ENCODE data around the gene A1CF. TPM values are rescaled to one million over a fixed set of nuclear protein-coding genes. Genes with fewer than 3 reads are reported as not detected.
"Not testable (repeated sequence)": the region's sequence is repeated elsewhere in the genome, so short reads cannot be mapped to it uniquely, and the experiment has no call there.

The A1CF gene
- total and polyA plus RNA-seq, 9 donors = 0.12 to 0.15 TPM; not detected in 7

DNA sequence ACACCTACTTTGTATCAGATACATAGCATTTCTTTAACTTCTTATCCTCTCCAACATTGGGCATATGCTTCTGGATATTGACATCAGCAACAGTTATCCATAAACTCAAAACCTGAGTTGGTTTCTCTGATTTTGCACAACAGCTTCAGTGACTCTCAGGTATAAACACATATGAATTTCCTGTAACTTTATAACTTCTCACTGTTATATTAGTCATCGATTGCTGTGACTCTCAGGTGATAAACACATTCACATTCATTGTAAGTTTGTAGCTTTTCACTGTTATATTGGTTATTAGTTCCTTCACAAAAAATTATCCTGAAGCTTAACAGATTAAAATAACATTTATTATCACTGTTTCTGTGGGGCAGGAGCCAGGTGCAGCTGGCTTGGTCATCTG lies 88.7 kb downstream of the A1CF start:
- H3K4me1 ChIP-seq (ENCODE audit: insufficient read depth) = no peaks in the 10 kb centered on the region
- no peaks in the 10 kb centered on the region for H3K9me3 ChIP-seq
- 87 to 89% (median 88%) methylated on average over 1 of the region's 1 CpG for WGBS, 3 donors
- no peaks in the 10 kb centered on the region for H3K36me3 ChIP-seq
- no peaks in the 10 kb centered on the region for H3K27me3 ChIP-seq
- H3K27ac ChIP-seq = no peak overlapping the region
- H3K4me3 ChIP-seq = no peak overlapping the region
- intact Hi-C loops (cut with DNase I) = no loop called here
- TF ChIP-seq CTCF (IDR thresholded peaks at IDR 0.05) (no peak), EP300 (IDR thresholded peaks at IDR 0.05) (no peak), POLR2A (IDR thresholded peaks at IDR 0.05) (no peak)
- no peak for DNase-seq

- Histone ChIP-seq H3K27me3 (no peaks in the 10 kb centered on the region), H3K36me3 (no peaks in the 10 kb centered on the region), H3K4me3 (no peak overlapping the region), H3K9me3 (no peaks in the 10 kb centered on the region), H3K27ac (no peak overlapping the region), H3K4me1 (ENCODE audit: insufficient read depth) (no peaks in the 10 kb centered on the region)
- TF ChIP-seq CTCF (IDR thresholded peaks at IDR 0.05) (no peak), POLR2A (IDR thresholded peaks at IDR 0.05) (no peak)
- no peak for DNase-seq
- intact Hi-C loops (cut with DNase I) = no loop called here
Observed at GRCh38 chr10:50794490-50794889, 90.9 kb downstream of the A1CF start.

DNA sequence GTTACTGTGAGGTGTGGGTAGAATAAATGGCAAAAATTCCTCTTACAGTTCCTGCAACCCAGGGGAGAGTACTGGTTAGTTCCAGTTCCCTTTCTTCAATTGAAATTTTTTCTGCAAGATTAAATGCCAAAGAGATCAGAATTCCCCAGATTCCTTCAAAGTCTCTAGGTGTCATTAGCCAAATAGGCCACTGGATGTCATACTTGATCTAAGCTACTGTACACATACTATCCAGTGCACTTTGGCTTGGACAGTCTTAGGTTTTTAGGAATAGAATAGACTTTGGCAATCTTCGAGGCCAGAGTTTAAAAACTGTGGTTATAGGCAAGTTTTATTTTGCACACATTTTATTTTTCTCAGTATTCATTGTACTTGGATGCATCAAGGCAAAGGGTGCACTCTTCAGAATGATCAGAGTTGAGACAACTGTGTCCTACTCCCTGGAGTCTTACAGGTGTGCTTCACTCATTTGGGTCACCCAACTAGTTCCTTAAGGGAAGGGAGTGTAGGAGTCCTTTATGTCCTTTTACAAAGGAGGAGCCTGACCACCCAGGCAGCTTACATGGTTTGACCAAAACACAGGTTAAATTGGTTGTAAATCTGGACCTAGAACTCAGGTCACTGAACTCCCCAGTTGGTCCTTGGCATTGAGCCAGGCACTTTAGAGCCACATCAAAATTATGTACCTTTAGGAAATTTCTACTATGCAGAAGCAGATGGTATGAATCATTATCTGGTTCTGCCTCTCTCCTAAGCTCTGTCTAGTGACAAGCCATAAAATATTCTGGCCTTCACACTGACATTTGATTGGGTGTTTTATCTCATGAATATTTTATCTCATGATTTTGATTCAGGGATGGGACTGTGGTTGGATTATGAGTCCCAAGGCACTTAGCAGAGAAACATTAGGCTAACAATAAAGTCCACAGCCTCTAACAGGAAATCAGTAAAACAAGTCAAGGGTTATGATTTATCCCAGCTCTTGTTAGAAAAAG lies 96.2 kb downstream of the A1CF start:
- no peaks in the 10 kb centered on the region for H3K36me3 ChIP-seq
- intact Hi-C loops (cut with DNase I) = no loop called here
- no peak overlapping the region for H3K27ac ChIP-seq
- H3K27me3 ChIP-seq = no peaks in the 10 kb centered on the region
- H3K4me3 ChIP-seq = no peak overlapping the region
- H3K9me3 ChIP-seq = no peaks in the 10 kb centered on the region
- TF ChIP-seq POLR2A (IDR thresholded peaks at IDR 0.05) = no peak
- no peak for TF ChIP-seq CTCF (IDR thresholded peaks at IDR 0.05)
- TF ChIP-seq EP300 (IDR thresholded peaks at IDR 0.05) = no peak
- WGBS, 3 donors = 42 to 58% (median 56%) methylated on average over 1 of the region's 1 CpG
- DNase-seq = no peak
- H3K4me1 ChIP-seq (ENCODE audit: insufficient read depth) = no peaks in the 10 kb centered on the region

GRCh38 chr10:50787962-50788361 lies 97.5 kb downstream of the A1CF start:
- H3K4me3 ChIP-seq; H3K27me3 ChIP-seq; H3K4me1 ChIP-seq (ENCODE audit: insufficient read depth); H3K27ac ChIP-seq; intact Hi-C loops (cut with DNase I); H3K36me3 ChIP-seq; H3K9me3 ChIP-seq; DNase-seq: not testable (repeated sequence)
- WGBS, 3 donors = 50 to 64% (median 54%) methylated on average over 5 of the region's 5 CpGs

DNA sequence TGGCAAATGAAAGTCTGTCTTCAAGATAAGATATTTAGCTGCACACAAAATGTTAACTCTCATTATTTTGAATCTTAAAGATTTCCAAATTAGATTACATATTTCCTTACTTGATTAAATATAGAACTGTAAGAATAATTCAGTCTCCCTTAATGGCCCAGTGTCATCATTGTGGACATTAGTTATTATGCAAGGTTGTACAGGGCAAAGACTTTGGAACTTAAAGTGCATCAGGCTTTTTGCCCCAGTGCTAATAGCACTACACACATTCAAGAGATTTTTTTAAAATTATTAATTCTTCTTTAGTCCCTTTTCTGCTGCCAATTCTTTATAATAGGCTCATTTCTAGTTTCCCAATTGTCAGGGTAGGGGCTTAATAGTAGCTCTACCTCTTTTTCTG lies 103.4 kb downstream of the A1CF start:
- H3K27ac ChIP-seq; intact Hi-C loops (cut with DNase I); H3K36me3 ChIP-seq; H3K9me3 ChIP-seq; H3K4me3 ChIP-seq; H3K27me3 ChIP-seq; DNase-seq; H3K4me1 ChIP-seq (ENCODE audit: insufficient read depth): not testable (repeated sequence)

GRCh38 chr10:50780036-50780435 lies 105.4 kb downstream of the A1CF start:
- H3K4me1 ChIP-seq (ENCODE audit: insufficient read depth); intact Hi-C loops (cut with DNase I); DNase-seq; H3K36me3 ChIP-seq; H3K4me3 ChIP-seq; H3K9me3 ChIP-seq; H3K27me3 ChIP-seq; H3K27ac ChIP-seq: not testable (repeated sequence)
- whole genome bisulfite sequencing, 3 donors = 71 to 90% (median 78%) methylated on average over 1 of the region's 1 CpG

DNA sequence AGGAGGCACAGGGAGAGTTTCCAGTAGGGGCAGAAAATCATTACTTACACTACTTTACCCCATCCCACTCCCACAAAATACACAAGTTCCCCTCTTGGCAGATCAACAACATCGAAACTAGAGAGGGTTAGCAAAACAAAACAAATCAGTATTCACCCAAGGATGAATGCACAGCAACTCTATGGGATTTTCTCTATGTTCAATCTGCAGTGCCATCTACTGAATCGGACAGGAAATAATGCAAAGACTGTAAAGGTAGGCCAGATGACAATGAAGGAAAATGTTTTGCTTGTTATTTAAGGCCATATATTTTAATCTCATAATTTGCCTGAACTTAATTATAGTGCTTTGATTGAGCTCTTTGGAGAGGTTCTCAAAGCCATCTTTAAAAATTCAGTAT lies 110.6 kb downstream of the A1CF start:
- H3K4me1 ChIP-seq (ENCODE audit: insufficient read depth); H3K9me3 ChIP-seq; intact Hi-C loops (cut with DNase I); H3K27ac ChIP-seq; H3K4me3 ChIP-seq; DNase-seq; H3K36me3 ChIP-seq; H3K27me3 ChIP-seq: not testable (repeated sequence)
- WGBS, 3 donors = 35 to 51% (median 41%) methylated on average over 2 of the region's 2 CpGs

DNA sequence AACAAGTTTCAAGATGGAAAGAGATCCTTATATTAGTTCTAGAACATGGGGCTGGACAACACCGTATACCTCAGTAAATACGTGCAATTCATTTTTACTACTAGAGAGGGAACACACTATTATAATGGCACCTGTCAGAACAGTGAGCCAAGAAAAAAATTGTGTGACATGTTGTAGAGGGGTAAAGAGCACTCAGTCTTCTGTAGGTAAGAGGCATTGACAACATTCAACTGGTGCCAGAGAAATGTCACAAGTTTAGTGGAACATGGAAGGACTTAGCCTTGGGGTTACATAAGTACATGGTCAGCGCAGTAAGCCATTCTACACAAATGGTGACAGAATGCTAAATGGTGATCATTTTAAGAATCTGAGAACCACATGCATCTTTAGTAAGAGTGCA lies 113.4 kb downstream of the A1CF start:
- H3K9me3 ChIP-seq; DNase-seq; intact Hi-C loops (cut with DNase I); H3K36me3 ChIP-seq; H3K27me3 ChIP-seq; H3K27ac ChIP-seq; H3K4me1 ChIP-seq (ENCODE audit: insufficient read depth); H3K4me3 ChIP-seq: not testable (repeated sequence)
- 69 to 95% (median 90%) methylated on average over 2 to 3 of the region's 3 CpGs for WGBS, 3 donors

Measured in ovary (tissue), 9 donors.